ENCODE measurements around the gene HAT1.
"Not testable (repeated sequence)": the region's sequence is repeated elsewhere in the genome, so short reads cannot be mapped to it uniquely, and the experiment has no call there.

Gene HAT1

GRCh38 chr2:171895786-171896185, 26.5 kb upstream of the HAT1 start:
- no peak overlapping the region for H3K4me3 ChIP-seq (ENCODE audit: low read length)
- TF ChIP-seq ZNF274 (IDR thresholded peaks at IDR 0.05; ENCODE audit: low read depth, low read length): no peak

DNA sequence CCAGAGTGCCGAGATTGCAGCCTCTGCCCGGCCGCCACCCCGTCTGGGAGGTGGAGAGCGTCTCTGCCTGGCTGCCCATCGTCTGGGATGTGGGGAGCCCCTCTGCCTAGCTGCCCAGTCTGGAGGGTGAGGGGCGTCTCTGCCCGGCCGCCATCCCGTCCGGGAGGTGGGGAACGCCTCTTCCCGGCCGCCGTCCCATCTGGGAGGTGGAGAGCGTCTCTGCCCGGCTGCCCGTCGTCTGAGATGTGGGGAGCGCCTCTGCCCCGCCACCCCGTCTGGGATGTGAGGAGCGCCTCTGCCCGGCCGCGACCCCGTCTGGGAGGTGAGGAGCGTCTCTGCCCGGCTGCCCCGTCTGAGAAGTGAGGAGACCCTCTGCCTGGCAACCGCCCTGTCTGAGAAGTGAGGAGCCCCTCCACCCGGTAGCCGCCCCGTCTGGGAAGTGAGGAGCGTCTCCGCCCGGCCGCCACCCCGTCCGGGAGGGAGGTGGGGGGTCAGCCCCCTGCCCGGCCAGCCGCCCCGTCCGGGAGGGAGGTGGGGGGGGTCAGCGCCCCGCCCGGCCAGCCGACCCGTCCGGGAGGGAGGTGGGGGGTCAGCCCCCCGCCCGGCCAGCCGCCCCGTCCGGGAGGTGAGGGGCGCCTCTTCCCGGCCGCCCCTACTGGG, 22.5 kb upstream of the HAT1 start:
- not testable (repeated sequence) for H3K4me3 ChIP-seq (ENCODE audit: low read length)

- no peak for TF ChIP-seq ZNF274 (IDR thresholded peaks at IDR 0.05; ENCODE audit: low read depth, low read length)
- H3K4me3 ChIP-seq (ENCODE audit: low read length): no peak overlapping the region
Measured at GRCh38 chr2:171902840-171903420, 19.3 kb upstream of the HAT1 start.

GRCh38 chr2:171908235-171908634, 14.0 kb upstream of the HAT1 start:
- TF ChIP-seq ZNF274 (IDR thresholded peaks at IDR 0.05; ENCODE audit: low read depth, low read length): no peak
- H3K4me3 ChIP-seq (ENCODE audit: low read length): no peak overlapping the region

- H3K4me3 ChIP-seq (ENCODE audit: low read length): no peak overlapping the region
- TF ChIP-seq ZNF274 (IDR thresholded peaks at IDR 0.05; ENCODE audit: low read depth, low read length): no peak
Measured at GRCh38 chr2:171909266-171909665, 13.0 kb upstream of the HAT1 start.

DNA sequence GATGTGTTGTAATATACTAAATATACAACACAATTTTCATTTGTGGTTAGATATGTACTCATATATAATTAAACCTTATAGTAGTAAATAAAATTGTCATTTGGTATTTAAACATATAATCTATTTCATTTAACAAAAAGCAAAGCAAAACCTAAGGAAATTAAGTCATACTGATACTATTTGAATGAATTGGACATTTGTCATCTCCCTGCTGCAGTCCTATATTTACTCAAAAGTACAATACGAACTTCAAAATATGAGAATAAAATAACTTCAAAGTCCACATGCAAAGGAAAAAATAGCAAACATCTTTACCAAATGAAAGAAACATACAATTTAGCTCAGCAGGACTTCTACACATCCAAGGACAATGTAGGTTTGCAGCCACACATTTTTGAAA, 11.8 kb upstream of the HAT1 start:
- no peak for TF ChIP-seq ZNF274 (IDR thresholded peaks at IDR 0.05; ENCODE audit: low read depth, low read length)

GRCh38 chr2:171913517-171913916, 8.7 kb upstream of the HAT1 start:
- no peak overlapping the region for H3K4me3 ChIP-seq (ENCODE audit: low read length)
- TF ChIP-seq ZNF274 (IDR thresholded peaks at IDR 0.05; ENCODE audit: low read depth, low read length): no peak

More for the DNA sequence above, 11.8 kb upstream of the HAT1 start:
- no peak overlapping the region for H3K4me3 ChIP-seq (ENCODE audit: low read length)

DNA sequence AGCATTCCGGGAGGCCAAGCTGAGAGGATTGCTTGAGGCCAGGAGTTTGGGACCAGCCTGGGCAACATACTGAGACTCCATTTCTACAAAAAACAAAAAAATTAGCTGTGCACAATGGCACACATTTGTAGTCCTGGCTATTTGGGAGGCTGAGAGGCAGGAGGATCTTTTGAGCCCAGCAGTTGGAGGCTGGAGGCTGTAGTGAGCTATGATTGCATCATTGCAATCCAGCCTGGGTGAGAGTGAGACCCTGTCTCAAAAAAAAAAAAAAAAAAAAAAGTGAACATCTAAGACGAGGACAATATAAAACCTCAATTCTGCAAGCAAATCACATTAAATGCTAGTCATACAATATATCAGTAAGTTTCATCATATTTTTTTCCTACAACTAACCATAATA, 2.8 kb upstream of the HAT1 start:
- TF ChIP-seq ZNF274 (IDR thresholded peaks at IDR 0.05; ENCODE audit: low read depth, low read length): no peak
- H3K4me3 ChIP-seq (ENCODE audit: low read length): no peak overlapping the region

- TF ChIP-seq ZNF274 (IDR thresholded peaks at IDR 0.05; ENCODE audit: low read depth, low read length): no peak
Measured at GRCh38 chr2:171921970-171922229, 361 bp upstream of the HAT1 start.

DNA sequence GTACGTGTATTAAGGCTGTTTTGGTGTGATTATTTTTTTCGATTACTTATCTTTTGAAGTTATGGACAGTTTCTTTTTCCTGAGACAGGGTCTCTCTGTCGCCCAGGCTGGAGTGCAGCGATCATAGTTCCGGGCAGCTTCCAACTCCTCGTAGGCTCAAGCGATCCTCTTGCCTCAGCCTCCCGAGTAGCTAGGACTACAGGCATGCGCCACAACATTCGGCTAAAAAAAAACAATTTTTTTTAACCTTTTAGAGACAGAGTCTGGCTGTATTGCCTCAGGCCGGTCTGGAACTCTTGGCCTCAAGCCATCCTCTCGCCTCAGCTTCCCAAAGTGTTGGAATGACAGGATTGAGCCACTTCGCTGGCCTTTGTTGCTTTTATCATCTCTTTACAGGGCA, 945 bp downstream of the HAT1 start:
- no peak for TF ChIP-seq ZNF274 (IDR thresholded peaks at IDR 0.05; ENCODE audit: low read depth, low read length)
- peak overlapping the region; percentile 90 for H3K4me3 ChIP-seq (ENCODE audit: low read length)

More at GRCh38 chr2:171921970-171922229, 361 bp upstream of the HAT1 start:
- peak overlapping the region; percentile 55; the same call in 1 of the 2 replicates for H3K4me3 ChIP-seq (ENCODE audit: low read length)

DNA sequence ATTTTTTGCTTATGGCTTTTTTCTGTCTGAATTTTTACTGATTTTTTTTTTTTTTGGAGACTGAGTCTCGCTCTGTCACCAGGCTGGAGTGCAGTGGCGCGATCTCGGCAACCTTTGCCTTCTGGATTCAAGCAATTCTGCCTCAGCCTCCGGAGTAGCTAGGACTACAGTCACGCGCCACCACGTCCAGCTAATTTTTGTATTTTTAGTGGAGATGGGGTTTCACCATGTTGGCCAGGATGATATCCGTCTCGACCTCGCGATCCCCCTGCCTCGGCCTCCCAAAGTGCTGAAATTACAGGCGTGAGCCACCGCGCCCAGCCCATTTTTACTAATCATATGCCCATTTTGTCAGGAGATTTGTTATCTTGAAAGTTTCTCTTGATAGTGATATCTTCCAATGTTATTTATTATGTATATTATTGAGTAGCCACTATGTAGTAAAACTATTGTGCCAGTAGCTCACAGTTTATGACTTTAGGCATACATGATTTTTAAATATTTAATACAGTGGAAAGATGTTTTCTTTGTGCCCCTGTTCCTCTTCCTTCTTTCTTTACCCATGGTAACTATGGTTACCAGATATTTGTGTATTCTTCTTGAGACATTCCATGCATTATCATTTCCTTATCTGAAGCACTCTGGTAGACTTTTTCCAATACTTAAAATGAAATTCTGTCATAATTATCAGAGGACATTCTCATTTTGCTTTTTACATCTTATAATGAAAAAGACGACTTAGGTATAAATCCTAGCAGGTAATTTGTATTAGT, 2.1 kb downstream of the HAT1 start:
- no peak for TF ChIP-seq ZNF274 (IDR thresholded peaks at IDR 0.05; ENCODE audit: low read depth, low read length)
- H3K4me3 ChIP-seq (ENCODE audit: low read length): no peak overlapping the region

- no peak overlapping the region for H3K4me3 ChIP-seq (ENCODE audit: low read length)
- no peak for TF ChIP-seq ZNF274 (IDR thresholded peaks at IDR 0.05; ENCODE audit: low read depth, low read length)
Measured at GRCh38 chr2:171930385-171930784, 8.1 kb downstream of the HAT1 start.

GRCh38 chr2:171939058-171939742, 16.9 kb downstream of the HAT1 start:
- H3K4me3 ChIP-seq (ENCODE audit: low read length): no peak overlapping the region
- TF ChIP-seq ZNF274 (IDR thresholded peaks at IDR 0.05; ENCODE audit: low read depth, low read length): no peak

- H3K4me3 ChIP-seq (ENCODE audit: low read length): no peak overlapping the region
- no peak for TF ChIP-seq ZNF274 (IDR thresholded peaks at IDR 0.05; ENCODE audit: low read depth, low read length)
Measured at GRCh38 chr2:171939743-171940071, 17.4 kb downstream of the HAT1 start.

DNA sequence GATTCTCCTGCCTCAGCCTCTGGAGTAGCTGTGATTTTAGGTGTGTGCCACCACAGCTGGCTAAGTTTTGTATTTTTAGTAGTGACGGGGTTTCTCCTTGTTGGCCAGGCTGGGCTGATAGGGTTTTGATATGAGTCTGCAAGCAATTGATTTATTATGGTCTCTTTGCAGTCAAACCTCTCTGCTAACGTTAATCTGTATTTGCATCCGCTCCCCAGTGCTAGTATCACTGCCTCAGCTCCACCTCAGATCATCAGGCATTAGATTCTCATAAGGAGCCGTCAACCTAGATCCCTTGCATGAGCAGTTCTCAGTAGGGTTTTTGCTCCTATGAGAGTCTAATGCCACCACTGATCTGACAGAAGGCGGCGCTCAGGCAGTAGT, 19.0 kb downstream of the HAT1 start:
- no peak overlapping the region for H3K4me3 ChIP-seq (ENCODE audit: low read length)
- no peak for TF ChIP-seq ZNF274 (IDR thresholded peaks at IDR 0.05; ENCODE audit: low read depth, low read length)

All from GM08714 (cell line).